SW 1271 (cell line): ENCODE results near the gene E4F1.
"Not testable (repeated sequence)": the region's sequence is repeated elsewhere in the genome, so short reads cannot be mapped to it uniquely, and the experiment has no call there.

Experiments
- DNase-seq, 2 experiments: peaks; one replicate each; lab custom pipeline; 2025; lab: John Stamatoyannopoulos, UW

E4F1 gene

DNA sequence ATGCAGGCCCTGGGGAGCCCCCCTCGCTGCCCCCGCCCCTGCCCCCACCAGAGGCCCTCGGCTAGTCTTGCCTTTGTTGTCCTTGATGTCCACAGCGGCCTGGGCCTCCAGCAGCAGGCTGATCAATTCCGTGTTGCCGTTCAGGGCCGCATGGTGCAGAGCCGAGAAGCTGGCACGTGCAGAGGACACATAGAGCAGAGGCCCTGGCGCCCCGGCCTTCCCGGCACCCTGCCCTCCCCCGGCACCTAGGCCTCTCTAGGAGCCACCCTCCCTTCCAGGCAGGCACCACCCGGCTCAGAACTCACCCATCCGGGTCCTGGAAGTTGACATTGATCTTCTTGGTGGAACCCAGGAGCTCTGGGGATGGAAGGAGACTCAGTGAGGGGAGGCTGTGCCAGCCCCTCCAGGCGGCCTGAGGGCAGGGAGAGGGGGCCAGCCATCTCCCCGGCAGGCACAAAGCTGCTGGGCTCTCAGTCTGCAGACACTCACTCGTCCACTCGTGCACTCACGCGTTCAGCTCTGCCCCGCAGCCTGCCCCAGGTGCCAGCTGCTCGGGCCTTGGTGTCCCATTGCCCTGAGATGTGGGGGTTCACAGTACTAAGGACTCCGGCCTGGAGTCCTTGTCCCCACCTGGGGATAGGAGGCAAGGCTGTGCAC lies 33.3 kb upstream of the E4F1 start:
- no peak for DNase-seq

GRCh38 chr16:2190659-2191445 lies 32.5 kb upstream of the E4F1 start:
- DNase-seq, result no peak

DNA sequence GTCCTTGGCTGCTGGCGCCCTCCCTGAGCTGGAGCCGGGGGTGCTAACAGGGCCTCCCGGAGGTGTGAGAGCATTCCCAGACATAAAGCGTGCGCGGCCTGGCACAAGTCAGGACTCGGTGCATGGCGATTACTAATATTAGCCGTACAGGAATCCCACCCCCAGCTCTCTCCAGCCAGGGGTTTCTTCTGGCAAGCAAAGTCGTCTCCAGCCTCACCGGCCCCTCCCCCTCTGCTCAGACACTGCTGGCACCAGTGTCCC lies 32.0 kb upstream of the E4F1 start:
- no peak for DNase-seq

GRCh38 chr16:2194166-2194834 lies 29.1 kb upstream of the E4F1 start:
- peak in 1 of 2 experiments; percentile 12 for DNase-seq

DNA sequence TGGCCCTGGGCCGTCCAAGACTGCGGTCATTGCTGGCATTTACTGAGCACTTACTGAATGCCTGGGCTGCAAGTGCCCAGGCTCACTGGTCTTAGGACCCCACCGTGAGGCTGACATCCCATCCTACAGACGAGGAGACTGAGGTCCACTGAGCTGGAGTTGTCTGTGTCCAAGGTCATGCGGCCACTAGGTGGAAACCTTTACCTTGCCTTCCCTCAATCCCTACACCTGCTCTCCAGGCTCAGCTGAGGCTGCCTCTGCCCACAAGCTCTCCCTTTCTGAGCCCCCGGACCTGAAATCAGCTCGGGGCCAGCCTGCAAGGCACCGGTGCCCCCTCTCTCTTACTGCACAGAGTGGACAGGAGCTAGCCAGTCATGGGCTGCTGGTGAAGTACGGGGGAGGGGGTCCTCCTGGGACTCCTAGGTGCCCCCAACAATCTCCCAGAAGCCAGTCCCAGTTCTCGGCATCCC lies 28.5 kb upstream of the E4F1 start:
- peak in 1 of 2 experiments; percentile 16 for DNase-seq

- DNase-seq, result no peak
Measured at GRCh38 chr16:2195322-2196161, 27.8 kb upstream of the E4F1 start.

DNA sequence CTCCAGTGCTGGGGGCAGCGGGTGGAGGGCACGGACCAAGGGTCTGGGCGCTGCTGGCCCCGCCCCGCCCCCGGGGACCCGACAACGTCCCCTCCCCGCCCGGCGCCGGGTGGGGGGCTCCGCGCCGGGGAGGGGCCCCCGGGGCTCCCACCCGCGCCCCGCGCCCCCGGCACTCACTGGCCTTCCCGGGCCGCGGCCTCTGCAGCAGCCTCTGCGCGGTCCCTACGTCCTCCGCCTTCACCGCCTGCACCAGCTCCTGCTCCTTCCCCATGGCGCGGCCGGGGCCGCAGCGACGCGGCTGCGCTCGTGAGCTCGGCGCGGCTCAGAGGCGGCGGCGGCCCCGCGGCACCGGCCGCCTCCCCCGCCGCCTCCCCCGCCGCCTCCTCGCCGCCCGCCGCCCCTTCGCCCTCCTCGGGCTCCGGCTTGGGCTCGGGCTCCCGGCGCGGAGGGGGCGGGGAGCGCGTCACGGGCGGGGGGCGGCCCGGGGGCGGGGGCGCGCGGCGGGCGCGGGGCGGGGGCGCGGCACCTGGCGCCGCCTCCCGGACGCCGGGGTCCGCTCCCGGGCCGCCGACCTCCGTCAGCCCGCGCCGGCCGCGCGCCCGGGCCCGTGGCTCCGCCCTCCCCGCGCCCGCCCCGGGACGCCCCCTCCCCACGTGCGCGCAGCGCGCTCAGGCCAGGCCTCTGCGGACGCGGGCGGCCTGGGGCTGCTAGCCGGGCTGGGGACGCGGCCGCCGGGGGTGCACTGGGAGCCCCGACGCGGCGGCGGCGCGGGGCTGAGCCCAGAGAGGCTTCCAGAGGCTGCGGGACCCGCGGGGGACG lies 27.0 kb upstream of the E4F1 start, which contains the start of gene CASKIN1:
CASKIN1 (minus strand) TSS at position 444 of the 819 bp plus-strand sequence; CDS start at position 271, 173 bp downstream.
- no peak for DNase-seq

- no peak for DNase-seq
Measured at GRCh38 chr16:2196981-2197511, 26.3 kb upstream of the E4F1 start.

DNA sequence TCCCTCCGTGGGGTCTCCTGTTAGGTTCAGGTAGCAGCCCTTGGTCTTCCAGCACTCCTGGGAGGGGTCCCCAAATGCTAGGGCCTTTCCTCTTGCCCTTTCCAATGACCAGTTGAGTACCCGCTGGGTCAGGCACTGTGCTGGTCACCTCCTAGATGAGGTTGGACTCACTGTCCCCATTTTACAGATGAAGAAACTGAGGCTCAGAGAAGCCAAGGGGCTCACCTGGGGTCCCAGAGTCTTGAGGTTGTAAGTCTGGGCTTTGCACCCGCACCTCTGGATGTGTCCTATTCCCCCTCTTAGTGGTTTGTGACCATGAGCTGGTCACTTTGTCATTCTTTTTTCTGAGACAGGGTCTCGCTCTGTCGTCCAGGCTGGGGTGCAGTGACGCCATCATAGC lies 25.6 kb upstream of the E4F1 start:
- DNase-seq, result no peak

- no peak for DNase-seq
Measured at GRCh38 chr16:2198283-2198682, 25.1 kb upstream of the E4F1 start.

GRCh38 chr16:2199095-2199494 lies 24.3 kb upstream of the E4F1 start:
- no peak for DNase-seq

- no peak for DNase-seq
Measured at GRCh38 chr16:2199621-2200139, 23.7 kb upstream of the E4F1 start.

DNA sequence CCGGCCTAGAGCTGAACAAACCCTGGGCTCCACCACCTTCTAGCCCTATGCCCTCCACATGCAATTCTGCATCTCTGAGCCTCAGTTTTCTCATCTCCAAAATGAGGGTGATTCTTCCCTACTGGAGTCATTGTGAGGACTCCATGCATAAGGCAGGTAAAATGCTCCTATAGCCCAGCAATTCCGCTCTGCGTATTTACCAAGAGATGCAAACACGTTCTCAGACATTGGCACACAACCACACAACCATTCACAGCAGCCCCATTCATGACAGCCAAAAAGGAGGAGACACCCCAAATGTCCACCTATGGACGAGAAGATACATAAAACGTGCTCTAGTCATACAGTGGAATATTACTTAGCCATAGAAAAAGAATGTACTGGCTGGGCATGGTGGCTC lies 23.1 kb upstream of the E4F1 start:
- DNase-seq, result no peak

DNA sequence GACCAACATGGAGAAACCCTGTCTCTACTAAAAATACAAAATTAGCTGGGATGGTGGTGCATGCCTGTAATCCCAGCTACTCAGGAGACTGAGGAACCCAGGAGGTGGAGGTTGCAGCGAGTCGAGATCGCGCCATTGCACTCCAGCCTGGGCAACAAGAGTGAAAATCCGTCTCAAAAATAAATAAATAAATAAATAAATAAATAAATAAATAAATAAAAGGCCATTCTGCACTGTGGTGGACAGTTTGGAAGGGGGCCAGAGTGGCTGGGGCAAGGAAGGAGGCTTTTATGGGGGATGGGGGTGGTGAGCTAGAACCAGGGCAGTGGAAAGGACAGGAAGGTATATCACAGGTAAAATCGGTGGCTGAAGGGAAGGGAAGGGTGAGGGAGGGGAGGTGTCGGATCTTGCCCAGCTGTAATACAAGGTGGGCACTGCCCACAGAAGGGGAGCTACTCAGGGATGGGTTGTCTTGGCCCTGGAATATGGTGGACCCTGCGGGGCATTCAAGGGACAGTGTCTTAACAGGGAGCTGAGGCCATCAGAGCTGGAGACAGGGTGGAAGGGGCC lies 20.2 kb upstream of the E4F1 start:
- not testable (repeated sequence) for DNase-seq

- DNase-seq, result no peak
Measured at GRCh38 chr16:2204416-2205103, 18.8 kb upstream of the E4F1 start.

DNA sequence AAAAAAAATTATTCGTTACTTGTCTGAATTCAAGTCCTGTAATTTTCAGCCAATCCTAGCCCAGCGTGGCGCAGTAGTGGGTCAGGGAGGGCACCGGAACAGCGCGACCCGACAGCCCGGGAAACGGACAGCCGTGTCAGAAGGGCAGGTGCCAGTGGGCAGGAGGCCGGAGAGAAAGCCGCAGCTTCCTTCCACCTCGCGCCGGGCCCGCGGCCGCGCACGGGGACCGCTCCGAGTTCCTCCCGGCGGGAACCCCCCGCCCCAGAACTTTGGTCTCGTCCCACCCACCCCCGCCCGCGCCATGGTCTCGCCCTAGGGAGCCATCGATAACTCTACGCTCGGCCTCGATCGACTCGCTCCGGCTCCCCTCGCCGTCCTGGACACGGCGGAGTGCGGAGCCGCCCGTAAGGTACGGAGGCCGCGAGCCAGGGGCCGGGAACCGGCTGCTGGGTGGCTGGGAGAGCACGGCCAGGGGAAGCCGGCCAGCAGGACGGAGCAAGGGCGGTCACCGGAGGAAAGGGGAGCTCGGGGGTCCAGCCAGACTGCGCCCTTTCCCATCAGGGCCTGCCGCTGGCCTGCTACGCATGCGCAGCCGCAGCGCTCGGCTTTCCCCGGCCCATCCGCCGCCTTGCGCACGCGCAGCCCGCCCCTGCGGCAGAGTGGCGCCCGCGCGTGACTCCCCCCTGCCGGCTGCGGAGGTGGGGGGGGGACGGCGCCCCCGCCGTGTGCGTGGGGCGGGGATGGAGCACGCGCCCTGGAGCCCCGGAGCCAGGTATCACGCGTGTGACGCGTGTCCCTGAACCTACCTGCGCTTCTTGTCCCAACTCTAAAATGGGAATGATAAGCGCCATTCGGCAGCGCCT lies 18.1 kb upstream of the E4F1 start, which contains the start of gene MLST8:
MLST8 (plus strand) TSS at position 351 of the 863 bp plus-strand sequence. CDS start 632 bp downstream, outside the sequence.
- DNase-seq, result peak; percentile 37 to 68

DNA sequence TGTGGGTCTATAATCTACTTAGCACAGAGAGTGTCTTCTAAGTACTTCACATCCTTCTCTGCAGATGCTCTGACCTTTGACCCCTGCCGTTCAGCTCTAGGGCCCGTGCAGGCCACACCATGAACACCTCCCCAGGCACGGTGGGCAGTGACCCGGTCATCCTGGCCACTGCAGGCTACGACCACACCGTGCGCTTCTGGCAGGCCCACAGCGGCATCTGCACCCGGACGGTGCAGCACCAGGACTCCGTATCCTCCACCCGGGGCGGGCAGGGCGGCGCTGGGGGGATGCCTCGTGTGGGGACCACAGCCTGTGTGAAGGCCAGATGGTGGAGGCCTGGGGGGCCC lies 17.5 kb upstream of the E4F1 start:
- DNase-seq, result peak in 1 of 2 experiments; percentile 50

GRCh38 chr16:2206420-2206779 lies 17.0 kb upstream of the E4F1 start:
- no peak for DNase-seq
